ENCODE data around the gene HCRT. TPM values are rescaled to one million over a fixed set of nuclear protein-coding genes. Genes with fewer than 3 reads are reported as not detected.
A peak's percentile ranks its signal among the peaks of the same experiment; 100 is the strongest.
"Not testable (repeated sequence)": the region's sequence is repeated elsewhere in the genome, so short reads cannot be mapped to it uniquely, and the experiment has no call there.

Gene HCRT
- total RNA-seq, 2 donors from 2014 or later = not detected

DNA sequence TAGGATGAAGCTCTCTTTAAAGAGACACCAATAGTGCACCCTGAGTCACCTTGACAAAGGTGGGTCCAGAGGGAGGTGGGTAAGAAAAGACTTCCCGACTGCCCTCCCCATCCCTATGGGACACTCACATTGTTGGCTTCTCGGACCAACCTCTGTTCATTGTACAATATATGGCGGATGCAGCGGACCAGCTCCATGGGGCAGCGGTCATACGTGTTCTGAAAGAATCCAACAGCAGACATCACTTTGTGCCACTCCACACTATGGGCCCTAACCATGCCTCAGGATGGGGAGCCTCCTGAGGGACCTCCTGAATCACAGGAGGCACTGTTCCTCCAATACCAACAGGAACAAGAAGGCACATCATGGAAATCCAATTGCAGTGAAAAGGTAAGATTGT lies 39.4 kb upstream of the HCRT start:
- WGBS, 2 experiments (ENCODE audit: insufficient coverage in 1 of 2, insufficient read length in 1 of 2) = 95 to 97% methylated on average over 4 to 6 of the region's 6 CpGs
- H3K4me1 Mint-ChIP-seq = no peaks in the 10 kb centered on the region

GRCh38 chr17:42221886-42222745 lies 36.9 kb upstream of the HCRT start:
- H3K9me3 Mint-ChIP-seq = no peaks in the 10 kb centered on the region

More for the DNA sequence above, 39.4 kb upstream of the HCRT start:
- no peaks in the 10 kb centered on the region for H3K27me3 Mint-ChIP-seq (ENCODE audit: insufficient read depth)
- Histone ChIP-seq H3K27me3 (ENCODE audit: control insufficient read depth, insufficient read depth, low read length, poor library complexity, severe bottlenecking) (no peaks in the 10 kb centered on the region), H3K9ac (ENCODE audit: extremely low read depth, low read length, poor library complexity, severe bottlenecking) (no peak overlapping the region), H3K4me1 (ENCODE audit: control insufficient read depth, insufficient read depth, low read length) (no peaks in the 10 kb centered on the region), H3K4me3 (ENCODE audit: low read length) (no peak overlapping the region), H3K27ac (ENCODE audit: low read depth, low read length) (no peak overlapping the region), H3K36me3 (ENCODE audit: control insufficient read depth, insufficient read depth, low read length) (peaks cover 30% of the 10 kb centered on the region), H3K9me3 (ENCODE audit: control insufficient read depth, low read length) (no peaks in the 10 kb centered on the region)
- H3K9me3 Mint-ChIP-seq = no peaks in the 10 kb centered on the region
- H3K36me3 Mint-ChIP-seq (ENCODE audit: low read depth) = peaks cover 16% of the 10 kb centered on the region
- H3K27ac Mint-ChIP-seq = no peak overlapping the region
- TF ChIP-seq CTCF (conservative IDR thresholded peaks at IDR 0.05) = no peak
- H3K4me3 Mint-ChIP-seq = no peak overlapping the region
- DNase-seq = no peak

DNA sequence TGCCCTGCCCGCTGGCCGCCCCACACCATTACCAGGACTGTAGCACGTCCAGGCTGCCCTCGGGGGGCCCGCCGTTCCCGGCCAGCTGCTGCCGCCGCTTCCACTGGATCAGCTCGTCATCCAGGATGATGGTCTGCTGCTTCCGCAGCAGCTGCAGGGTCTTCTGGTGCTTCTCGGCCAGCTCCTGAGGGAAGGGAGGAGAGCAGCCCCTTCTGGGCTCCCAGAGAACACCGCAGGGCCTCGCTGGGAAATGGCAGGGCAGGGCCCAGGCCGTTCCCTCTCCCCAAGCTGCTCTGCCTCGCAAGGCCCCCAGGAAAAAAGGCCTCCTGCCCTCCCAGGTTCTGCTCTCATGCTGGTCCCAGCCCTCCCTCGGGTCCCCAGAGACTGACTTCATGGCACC lies 34.0 kb upstream of the HCRT start:
- H3K9me3 ChIP-seq (ENCODE audit: control insufficient read depth, low read length); H3K27ac Mint-ChIP-seq; DNase-seq; H3K27ac ChIP-seq (ENCODE audit: low read depth, low read length); H3K4me3 Mint-ChIP-seq; H3K27me3 Mint-ChIP-seq (ENCODE audit: insufficient read depth); H3K4me1 ChIP-seq (ENCODE audit: control insufficient read depth, insufficient read depth, low read length); H3K27me3 ChIP-seq (ENCODE audit: control insufficient read depth, insufficient read depth, low read length, poor library complexity, severe bottlenecking); H3K9me3 Mint-ChIP-seq; H3K9ac ChIP-seq (ENCODE audit: extremely low read depth, low read length, poor library complexity, severe bottlenecking); H3K4me3 ChIP-seq (ENCODE audit: low read length): not testable (repeated sequence)
- Mint-ChIP-seq H3K36me3 (ENCODE audit: low read depth) (peaks cover 28% of the 10 kb centered on the region), H3K4me1 (peaks cover 11% of the 10 kb centered on the region)
- H3K36me3 ChIP-seq (ENCODE audit: control insufficient read depth, insufficient read depth, low read length) = peaks cover 35% of the 10 kb centered on the region
- WGBS, 2 experiments (ENCODE audit: insufficient coverage in 1 of 2, insufficient read length in 1 of 2) = no CpG with 5 or more reads among the region's 17 CpGs

More at GRCh38 chr17:42221886-42222745, 36.9 kb upstream of the HCRT start:
- Mint-ChIP-seq H3K27me3 (ENCODE audit: insufficient read depth) (no peaks in the 10 kb centered on the region), H3K36me3 (ENCODE audit: low read depth) (peaks cover 26% of the 10 kb centered on the region), H3K4me1 (no peaks in the 10 kb centered on the region), H3K4me3 (no peak overlapping the region), H3K27ac (no peak overlapping the region)
- TF ChIP-seq CTCF (conservative IDR thresholded peaks at IDR 0.05) = peak; percentile 85
- no peaks in the 10 kb centered on the region for H3K9me3 ChIP-seq (ENCODE audit: control insufficient read depth, low read length)
- no peaks in the 10 kb centered on the region for H3K4me1 ChIP-seq (ENCODE audit: control insufficient read depth, insufficient read depth, low read length)
- peaks cover 33% of the 10 kb centered on the region for H3K36me3 ChIP-seq (ENCODE audit: control insufficient read depth, insufficient read depth, low read length)
- H3K27me3 ChIP-seq (ENCODE audit: control insufficient read depth, insufficient read depth, low read length, poor library complexity, severe bottlenecking) = no peaks in the 10 kb centered on the region
- peak; percentile 85 for DNase-seq
- no peak overlapping the region for H3K9ac ChIP-seq (ENCODE audit: extremely low read depth, low read length, poor library complexity, severe bottlenecking)
- WGBS, 2 experiments (ENCODE audit: insufficient coverage in 1 of 2, insufficient read length in 1 of 2) = 62 to 65% methylated on average over 3 of the region's 3 CpGs
- H3K4me3 ChIP-seq (ENCODE audit: low read length) = no peak overlapping the region
- H3K27ac ChIP-seq (ENCODE audit: low read depth, low read length) = no peak overlapping the region

All from endodermal cell (in vitro differentiated cells).